Sigmoid colon (tissue), 7 donors: ENCODE measurements around the gene DENND5A. TPM values are rescaled to one million over a fixed set of nuclear protein-coding genes. Genes with fewer than 3 reads are reported as not detected.
A peak's percentile ranks its signal among the peaks of the same experiment; 100 is the strongest.
"Not testable (repeated sequence)": the region's sequence is repeated elsewhere in the genome, so short reads cannot be mapped to it uniquely, and the experiment has no call there.

Experiments
- DNase-seq: peaks from one replicate; pipeline ENCODE4 v3.0.0-alpha.2; 2019
- H3K27ac ChIP-seq, 4 donors: fragments of 200-600 bp; sonication (generic); one replicate each; pipeline ENCODE4 v1.5.1; 2016 to 2019; ENCODE audit warnings: mild to moderate bottlenecking in 1 of 4
- H3K27me3 ChIP-seq, 3 donors: fragments of 200-600 bp; sonication (generic); one replicate each; pipeline ENCODE4 v1.5.1; 2019; ENCODE audit warnings: mild to moderate bottlenecking in 1 of 3
- H3K36me3 ChIP-seq, 4 donors: fragments of 200-600 bp; sonication (generic); one replicate each; pipeline ENCODE4 v1.5.1; 2016 to 2019
- H3K4me1 ChIP-seq, 4 donors: fragments of 200-600 bp; sonication (generic); one replicate each; pipeline ENCODE4 v1.5.1; 2017 to 2019
- H3K4me3 ChIP-seq, 4 donors: fragments of 200-600 bp; sonication (generic); one replicate each; pipeline ENCODE4 v1.5.1; 2017 to 2019; ENCODE audit warnings: mild to moderate bottlenecking in 2 of 4, moderate library complexity in 1 of 4
- H3K9me3 ChIP-seq, 4 donors: fragments of 200-600 bp in 3 of 4; sonication (generic) in 3 of 4; one replicate each; pipeline versions ENCODE4 v1.5.1 to v1.6.1; 2013 to 2019
- EP300 ChIP-seq, 4 donors: sonication (generic); formaldehyde crosslinking; IDR thresholded peaks; one replicate each; pipeline ENCODE4 v1.6.1; 2017; ENCODE audit warnings: antibody characterized with exemption in 4 of 4
- POLR2A ChIP-seq, 2 donors: fragments of 450-650 bp; IDR thresholded peaks; one replicate each; pipeline ENCODE4 v1.6.1; 2016; ENCODE audit warnings: antibody characterized with exemption in 2 of 2, mild to moderate bottlenecking in 2 of 2, moderate library complexity in 2 of 2
- POLR2AphosphoS5 ChIP-seq, 4 donors: sonication (generic); formaldehyde crosslinking; IDR thresholded peaks; one replicate each; pipeline ENCODE4 v1.6.1; 2017; ENCODE audit warnings: antibody characterized with exemption in 4 of 4
- WGBS, 2 donors: extraction: QIAGEN DNeasy Blood & Tissue Kit; methylation state at CpG; one replicate each; pipeline ENCODE4 v1.1.7; 2013; 5-methylcytosine and 5-hydroxymethylcytosine counted together
- intact Hi-C: fragments of 100-400 bp; cut with DNase I; formaldehyde crosslinking; loops from one replicate; pipeline ENCODE4 v1.15.1; 2023
- polyA plus RNA-seq, 3 donors: library from polyadenylated mRNA; stranded (reverse); fragments of 200-250 nt; gene quantifications; one replicate each; pipeline ENCODE4 v1.2.3, GENCODE V29; 2013
- total RNA-seq, 4 donors: library from RNA; depleted of rRNA; stranded (reverse); fragments of >200 nt; gene quantifications; one replicate each; pipeline ENCODE4 v1.1.0, GENCODE V29; 2016
- TF ChIP-seq, protein P1 (sequence below), 4 experiments: fragments of 450-650 bp in 3 of 4; fragments of 200-600 bp in 1 of 4; IDR thresholded peaks; one replicate each; pipeline ENCODE4 v1.5.1; 2016 to 2019; ENCODE audit warnings: antibody characterized with exemption in 4 of 4, mild to moderate bottlenecking in 3 of 4, moderate library complexity in 2 of 4
- donor health status: healthy with polysubstance abuse.
- donor health status: Bipolar disorder and iron deficiency.
- donor health status: healthy.

DENND5A gene
- total and polyA plus RNA-seq, 7 donors: 9.7 to 130 (median 89.2) TPM

GRCh38 chr11:9266132-9266736, 1.1 kb upstream of the DENND5A start:
- TF ChIP-seq EP300 (IDR thresholded peaks at IDR 0.05) (no peak), POLR2AphosphoS5 (IDR thresholded peaks at IDR 0.05) (no peak), POLR2A (IDR thresholded peaks at IDR 0.05) (no peak)
- TF ChIP-seq, protein P1, sequence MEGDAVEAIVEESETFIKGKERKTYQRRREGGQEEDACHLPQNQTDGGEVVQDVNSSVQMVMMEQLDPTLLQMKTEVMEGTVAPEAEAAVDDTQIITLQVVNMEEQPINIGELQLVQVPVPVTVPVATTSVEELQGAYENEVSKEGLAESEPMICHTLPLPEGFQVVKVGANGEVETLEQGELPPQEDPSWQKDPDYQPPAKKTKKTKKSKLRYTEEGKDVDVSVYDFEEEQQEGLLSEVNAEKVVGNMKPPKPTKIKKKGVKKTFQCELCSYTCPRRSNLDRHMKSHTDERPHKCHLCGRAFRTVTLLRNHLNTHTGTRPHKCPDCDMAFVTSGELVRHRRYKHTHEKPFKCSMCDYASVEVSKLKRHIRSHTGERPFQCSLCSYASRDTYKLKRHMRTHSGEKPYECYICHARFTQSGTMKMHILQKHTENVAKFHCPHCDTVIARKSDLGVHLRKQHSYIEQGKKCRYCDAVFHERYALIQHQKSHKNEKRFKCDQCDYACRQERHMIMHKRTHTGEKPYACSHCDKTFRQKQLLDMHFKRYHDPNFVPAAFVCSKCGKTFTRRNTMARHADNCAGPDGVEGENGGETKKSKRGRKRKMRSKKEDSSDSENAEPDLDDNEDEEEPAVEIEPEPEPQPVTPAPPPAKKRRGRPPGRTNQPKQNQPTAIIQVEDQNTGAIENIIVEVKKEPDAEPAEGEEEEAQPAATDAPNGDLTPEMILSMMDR (IDR thresholded peaks at IDR 0.05): no peak
- WGBS, 2 donors: 69 to 89% methylated on average over 13 of the region's 13 CpGs
- H3K27me3 ChIP-seq: no peaks in the 10 kb centered on the region
- H3K36me3 ChIP-seq: no peaks in the 10 kb centered on the region
- intact Hi-C loops: loop anchor here (5.0 kb wide), 1 partner anchor 121 kb away; no protein-coding TSS in a partner anchor
- H3K4me3 ChIP-seq: peak overlapping the region in 1 of 4 donors; percentile 97
- H3K4me1 ChIP-seq: peaks cover 0 to 27% (median 18%) of the 10 kb centered on the region in 4 donors
- H3K27ac ChIP-seq: peak overlapping the region in 3 of 4 donors; percentile 93 to 99 (median 99)
- no peaks in the 10 kb centered on the region for H3K9me3 ChIP-seq
- DNase-seq: no peak

- intact Hi-C loops: loop anchor here (2.0 to 5.0 kb wide), 4 partner anchors 50 to 198 kb away; partner anchors contain the start of genes TMEM41B and ZNF143
- WGBS, 2 donors: 0% methylated on average over 76 of the region's 76 CpGs
- H3K4me1 ChIP-seq: peaks cover 0 to 44% (median 32%) of the 10 kb centered on the region in 4 donors
- no peak for TF ChIP-seq EP300 (IDR thresholded peaks at IDR 0.05)
- peak; percentile 39 to 62 (median 46) for TF ChIP-seq POLR2AphosphoS5 (IDR thresholded peaks at IDR 0.05)
- peak in 1 of 2 donors; percentile 20 for TF ChIP-seq POLR2A (IDR thresholded peaks at IDR 0.05)
- H3K36me3 ChIP-seq: no peaks in the 10 kb centered on the region
- H3K27me3 ChIP-seq: no peaks in the 10 kb centered on the region
- peak overlapping the region; percentile 93 to 99 (median 98) for H3K27ac ChIP-seq
- peak; percentile 87 for DNase-seq
- H3K9me3 ChIP-seq: no peaks in the 10 kb centered on the region
- H3K4me3 ChIP-seq: peak overlapping the region; percentile 94 to 99 (median 98)
Observed at GRCh38 chr11:9264316-9265210, 587 bp downstream of the DENND5A start.

DNA sequence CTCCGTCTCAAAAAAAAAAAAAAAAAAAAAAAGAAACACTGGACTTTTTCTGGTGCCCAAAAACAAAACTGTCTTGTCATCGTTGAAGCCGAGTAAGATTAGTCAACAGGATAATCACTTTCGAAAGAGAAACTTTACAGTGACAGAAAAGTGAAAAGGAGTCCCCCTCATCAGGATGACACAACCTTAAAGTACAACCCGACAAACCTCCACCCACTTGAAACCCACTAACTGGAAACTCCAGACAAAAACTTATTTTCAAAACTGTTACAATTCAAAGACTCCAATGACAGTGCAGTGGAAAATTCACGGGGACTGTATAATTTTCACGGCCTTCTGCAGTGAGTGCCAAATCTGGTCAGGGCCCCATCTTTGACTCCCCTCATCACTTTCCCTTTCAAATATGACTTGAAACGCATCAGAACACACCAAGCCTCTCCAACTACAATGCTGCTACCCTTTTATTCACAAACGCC, 1.3 kb downstream of the DENND5A start:
- no peaks in the 10 kb centered on the region for H3K27me3 ChIP-seq
- H3K27ac ChIP-seq: peak overlapping the region; percentile 93 to 99 (median 98)
- DNase-seq: no peak
- no peaks in the 10 kb centered on the region for H3K9me3 ChIP-seq
- 13 to 26% methylated on average over 8 of the region's 9 CpGs for WGBS, 2 donors
- H3K36me3 ChIP-seq: no peaks in the 10 kb centered on the region
- TF ChIP-seq, protein P1 (IDR thresholded peaks at IDR 0.05): no peak
- TF ChIP-seq EP300 (IDR thresholded peaks at IDR 0.05): no peak
- TF ChIP-seq POLR2A (IDR thresholded peaks at IDR 0.05): no peak
- peak in 1 of 4 donors; percentile 27 for TF ChIP-seq POLR2AphosphoS5 (IDR thresholded peaks at IDR 0.05)
- H3K4me3 ChIP-seq: peak overlapping the region; percentile 94 to 99 (median 98)
- intact Hi-C loops: loop anchor here (2.0 to 5.0 kb wide), 3 partner anchors 51 to 198 kb away; partner anchors contain the start of genes TMEM41B and ZNF143
- peaks cover 0 to 49% (median 33%) of the 10 kb centered on the region in 4 donors for H3K4me1 ChIP-seq

DNA sequence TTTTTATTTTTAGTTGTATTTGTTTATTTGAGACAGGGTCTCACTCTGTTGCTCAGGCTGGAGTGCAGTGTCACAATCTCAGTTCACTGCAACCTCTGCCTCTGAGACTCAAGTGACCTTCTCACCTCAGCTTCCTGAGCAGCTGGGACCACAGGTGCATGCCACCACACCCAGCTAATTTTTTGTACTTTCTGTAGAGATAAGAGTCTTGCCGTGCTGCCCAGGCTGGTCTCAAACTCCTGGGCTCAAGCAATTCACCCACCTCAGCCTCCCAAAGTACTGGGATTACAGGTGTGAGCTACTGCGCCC, 4.4 kb downstream of the DENND5A start:
- not testable (repeated sequence) for DNase-seq, H3K4me3 ChIP-seq, H3K27ac ChIP-seq, H3K36me3 ChIP-seq, H3K9me3 ChIP-seq, H3K27me3 ChIP-seq
- peaks cover 0 to 47% (median 31%) of the 10 kb centered on the region in 4 donors for H3K4me1 ChIP-seq
- WGBS, 2 donors: 55 to 59% methylated on average over 2 of the region's 2 CpGs
- intact Hi-C loops: loop anchor here (5.0 kb wide), 1 partner anchor 202 kb away; the partner anchor contains the start of gene ZNF143

DNA sequence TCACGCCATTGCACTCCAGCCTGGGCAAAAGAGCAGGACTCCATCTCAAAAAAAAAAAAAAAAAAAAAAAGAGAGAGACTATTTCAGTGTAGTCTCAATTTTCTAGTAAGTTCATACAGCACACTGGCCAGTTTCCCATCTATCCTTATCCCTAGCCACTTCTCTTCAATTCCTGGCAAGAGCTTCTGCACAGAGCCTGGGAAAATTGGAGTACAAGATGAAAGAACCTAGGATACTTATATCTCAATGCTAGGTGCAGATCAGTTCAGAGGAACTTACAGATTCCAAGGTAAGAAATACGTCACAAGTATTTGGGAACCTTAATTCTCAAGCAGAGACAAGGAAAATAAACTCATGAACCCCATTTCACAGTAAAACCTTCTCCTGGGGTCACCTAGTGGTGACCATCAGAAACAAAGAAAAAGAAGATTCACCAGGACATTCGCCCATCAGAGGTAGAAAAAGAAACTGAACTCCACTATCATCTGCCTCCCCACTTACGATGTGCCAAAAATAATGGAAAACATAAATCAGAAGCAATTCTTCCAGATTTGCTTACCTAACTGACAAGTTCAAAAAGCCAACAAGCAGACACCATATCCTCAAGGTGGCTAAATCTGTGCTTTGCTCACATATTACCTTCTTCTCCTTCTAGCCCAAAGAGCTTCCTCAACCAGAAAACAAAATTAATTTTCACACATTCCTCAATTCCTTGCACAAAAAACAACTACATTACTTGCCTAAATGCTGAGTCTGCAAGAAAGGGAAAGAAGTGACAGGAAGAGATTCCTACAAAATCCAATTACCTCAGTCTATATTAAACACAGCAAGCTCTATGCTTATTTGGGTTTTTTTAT, 4.9 kb downstream of the DENND5A start:
- 76 to 87% methylated on average over 4 of the region's 4 CpGs for WGBS, 2 donors
- Histone ChIP-seq H3K9me3 (no peaks in the 10 kb centered on the region), H3K36me3 (peaks cover 0 to 6% (median 0%) of the 10 kb centered on the region in 4 donors), H3K27me3 (no peaks in the 10 kb centered on the region), H3K4me1 (peaks cover 0 to 42% (median 27%) of the 10 kb centered on the region in 4 donors), H3K27ac (no peak overlapping the region), H3K4me3 (no peak overlapping the region)
- DNase-seq: no peak
- intact Hi-C loops: loop anchor here (5.0 kb wide), 1 partner anchor 202 kb away; the partner anchor contains the start of gene ZNF143
- no peak for TF ChIP-seq POLR2A (IDR thresholded peaks at IDR 0.05)
- TF ChIP-seq, protein P1 (IDR thresholded peaks at IDR 0.05): peak in 1 of 4 experiments; percentile 9

DNA sequence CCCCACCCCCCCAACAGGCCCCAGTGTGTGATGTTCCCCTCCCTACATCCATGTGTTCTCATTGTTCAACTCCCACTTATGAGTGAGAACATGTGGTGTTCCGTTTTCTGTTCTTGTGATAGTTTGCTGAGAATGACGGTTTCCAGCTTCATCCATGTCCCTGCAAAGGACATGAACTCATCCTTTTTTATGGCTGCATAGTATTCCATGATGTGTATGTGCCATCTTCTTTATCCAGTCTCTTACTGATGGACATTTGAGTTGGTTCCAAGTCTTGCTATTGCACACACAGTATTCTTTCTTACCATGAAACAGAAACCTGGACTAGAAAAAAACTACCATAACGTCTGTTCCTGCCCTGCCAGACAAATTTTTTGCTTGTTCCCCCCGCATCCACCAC, 6.9 kb downstream of the DENND5A start:
- H3K4me1 ChIP-seq: peaks cover 0 to 41% (median 26%) of the 10 kb centered on the region in 4 donors
- 95% methylated on average over 4 of the region's 4 CpGs for WGBS, 2 donors
- H3K27me3 ChIP-seq, DNase-seq, intact Hi-C loops, H3K4me3 ChIP-seq, H3K9me3 ChIP-seq, H3K27ac ChIP-seq: not testable (repeated sequence)
- H3K36me3 ChIP-seq: peaks cover 0 to 11% (median 0%) of the 10 kb centered on the region in 4 donors
